IMR-90 (cell line): ENCODE results near the gene NDUFAF5. TPM values are rescaled to one million over a fixed set of nuclear protein-coding genes. Genes with fewer than 3 reads are reported as not detected.

Experiments used
- ATAC-seq: fragments of 200-7000 bp; cut with Tn5 transposase; 2 replicates; pipeline ENCODE4 v1.9.1; 2020; ENCODE audit warnings: low read depth, mild to moderate bottlenecking, moderate library complexity
- BruUV-seq: library from RNA; stranded (reverse); fragments of 400-500 nt; replicated peaks from 2 replicates; lab custom pipeline; 2021; lab: Mats Ljungman, UMichigan
- CTCF ChIA-PET: fragments of 300-600 bp; formaldehyde crosslinking; extraction: SDS; loops from one replicate; lab custom pipeline; 2021; ENCODE audit warnings: antibody characterized with exemption; lab: Yijun Ruan, JAX
- POLR2A ChIA-PET: fragments of 300-600 bp; sonication (Branson Sonifier 250); formaldehyde crosslinking; loops from one replicate; lab custom pipeline; 2022; ENCODE audit warnings: antibody characterized with exemption; ENCODE audit not compliant: unreplicated experiment; lab: Charles Lee
- DNase-seq: peaks from one replicate; pipeline ENCODE4 v3.0.0; 2013
- H2AFZ ChIP-seq: replicated peaks from 2 replicates; pipeline ENCODE3; 2013; ENCODE audit warnings: low read length, mild to moderate bottlenecking; ENCODE audit not compliant: poor library complexity
- H2AK5ac ChIP-seq: 2 replicates; pipeline ENCODE4 v1.6.1; 2013; ENCODE audit warnings: low read depth, low read length, inconsistent platforms
- H2AK9ac ChIP-seq: replicated peaks from 2 replicates; pipeline ENCODE3; 2013; ENCODE audit warnings: mild to moderate bottlenecking, low read depth, low read length, moderate library complexity; ENCODE audit not compliant: poor library complexity
- H2BK120ac ChIP-seq: 2 replicates; pipeline ENCODE4 v1.6.1; 2013; ENCODE audit warnings: low read depth, low read length, inconsistent platforms
- H2BK15ac ChIP-seq: 3 replicates; pipeline ENCODE4 v1.6.1; 2013; ENCODE audit warnings: low read depth, low read length, inconsistent platforms
- H2BK20ac ChIP-seq: 2 replicates; pipeline ENCODE4 v1.6.1; 2013; ENCODE audit warnings: low read depth, mild to moderate bottlenecking, inconsistent platforms, low read length, moderate library complexity
- H2BK5ac ChIP-seq: 2 replicates; pipeline ENCODE4 v1.6.1; 2013; ENCODE audit warnings: mild to moderate bottlenecking, low read depth, low read length, inconsistent platforms; ENCODE audit not compliant: poor library complexity, severe bottlenecking
- H3K14ac ChIP-seq: replicated peaks from 2 replicates; pipeline ENCODE4 v1.6.1; 2013; ENCODE audit warnings: low read depth, low read length, inconsistent platforms
- H3K18ac ChIP-seq: 2 replicates; pipeline ENCODE4 v1.6.1; 2013; ENCODE audit warnings: low read depth, low read length, control low read depth
- H3K23ac ChIP-seq: 2 replicates; pipeline ENCODE4 v1.6.1; 2013; ENCODE audit warnings: low read depth, low read length, inconsistent platforms
- H3K27ac ChIP-seq: 2 replicates; pipeline ENCODE4 v1.5.1; 2013; ENCODE audit warnings: mild to moderate bottlenecking, control low read depth, low read length; ENCODE audit not compliant: insufficient read depth
- H3K27me3 ChIP-seq: 2 replicates; pipeline ENCODE4 v1.6.1; 2013; ENCODE audit warnings: low read length; ENCODE audit not compliant: control insufficient read depth, insufficient read depth
- H3K36me3 ChIP-seq: 2 replicates; pipeline ENCODE4 v1.6.1; 2013; ENCODE audit warnings: low read length, mixed read lengths; ENCODE audit not compliant: control insufficient read depth, insufficient read depth
- H3K4ac ChIP-seq: 2 replicates; pipeline ENCODE4 v1.6.1; 2013; ENCODE audit warnings: low read depth, low read length, inconsistent platforms
- H3K4me1 ChIP-seq: 2 replicates; pipeline ENCODE4 v1.6.1; 2013; ENCODE audit warnings: low read length, mixed read lengths; ENCODE audit not compliant: control insufficient read depth, insufficient read depth
- H3K4me2 ChIP-seq: 2 replicates; pipeline ENCODE4 v1.6.1; 2013; ENCODE audit warnings: low read depth, mild to moderate bottlenecking, control low read depth, low read length, moderate library complexity
- H3K4me3 ChIP-seq: 2 replicates; pipeline ENCODE4 v1.5.1; 2013; ENCODE audit warnings: low read depth, mild to moderate bottlenecking, control low read depth, low read length, moderate library complexity; ENCODE audit not compliant: insufficient read depth
- H3K56ac ChIP-seq: 2 replicates; pipeline ENCODE4 v1.6.1; 2013; ENCODE audit warnings: low read length, inconsistent platforms; ENCODE audit not compliant: insufficient read depth; ENCODE audit errors: extremely low read depth
- H3K79me1 ChIP-seq, 2 experiments: 2 replicates each; pipeline ENCODE4 v1.6.1; 2013; ENCODE audit warnings: low read length in 2 of 2, inconsistent platforms in 1 of 2, low read depth in 1 of 2
- H3K9ac ChIP-seq: 2 replicates; pipeline ENCODE4 v1.6.1; 2013; ENCODE audit warnings: low read depth, low read length, control low read depth
- H3K9me1 ChIP-seq: 2 replicates; pipeline ENCODE4 v1.6.1; 2013; ENCODE audit warnings: low read length, inconsistent platforms; ENCODE audit not compliant: insufficient read depth
- H3K9me3 ChIP-seq: 2 replicates; pipeline ENCODE4 v1.6.1; 2013; ENCODE audit warnings: low read length; ENCODE audit not compliant: control insufficient read depth, insufficient read depth
- H4K20me1 ChIP-seq: 2 replicates; pipeline ENCODE4 v1.6.1; 2013; ENCODE audit warnings: low read length, inconsistent platforms; ENCODE audit not compliant: insufficient read depth
- H4K5ac ChIP-seq: 2 replicates; pipeline ENCODE4 v1.6.1; 2013; ENCODE audit warnings: mild to moderate bottlenecking, low read depth, low read length, control low read depth
- H4K8ac ChIP-seq, 2 experiments: 2 replicates each; pipeline ENCODE4 v1.6.1; 2013; ENCODE audit warnings: low read depth in 2 of 2, low read length in 2 of 2, control low read depth in 1 of 2, inconsistent platforms in 1 of 2
- H4K91ac ChIP-seq: 2 replicates; pipeline ENCODE4 v1.6.1; 2013; ENCODE audit warnings: low read depth, low read length, inconsistent platforms; ENCODE audit not compliant: insufficient read depth
- CTCF ChIP-seq: conservative IDR thresholded peaks from 2 replicates; pipeline ENCODE4 v1.5.1; 2012; ENCODE audit warnings: mild to moderate bottlenecking, low read depth, low read length, improper control_type of control experiment
- RAD21 ChIP-seq: IDR thresholded peaks from 2 replicates; pipeline ENCODE4 v1.6.1; 2012; ENCODE audit warnings: low read length, improper control_type of control experiment
- USF2 ChIP-seq: fragments of 150-350 bp; IDR thresholded peaks from 2 replicates; pipeline ENCODE4 v1.6.1; 2017; ENCODE audit warnings: mild to moderate bottlenecking, antibody characterized with exemption, low read length, low read depth
- WGBS, 2 experiments: methylation state at CpG; one replicate each; pipeline versions ENCODE4 v1.1.5 to v1.1.7; 2013; ENCODE audit warnings: missing lambda C conversion rate in 2 of 2; ENCODE audit not compliant: insufficient read length in 1 of 2; ENCODE audit errors: extremely low coverage in 2 of 2; 5-methylcytosine and 5-hydroxymethylcytosine counted together
- dilution Hi-C: fragments of 300-500 bp; cut with HindIII; formaldehyde crosslinking; loops from one replicate; pipeline ENCODE4 v1.14.3; 2018; ENCODE audit warnings: low sequenced_read_pairs; ENCODE audit not compliant: unreplicated experiment
- in situ Hi-C: fragments of 300-500 bp; cut with MboI; formaldehyde crosslinking; loops from 3 replicates; pipeline ENCODE4 v1.14.3; 2019; ENCODE audit warnings: low sequenced_read_pairs, inconsistent platforms, mixed read lengths
- intact Hi-C: fragments of 100-400 bp; cut with micrococcal nuclease; formaldehyde crosslinking; loops from 2 replicates; pipeline ENCODE4 v1.10.0; 2022
- polyA plus RNA-seq, 3 experiments: library from polyadenylated mRNA; depleted of rRNA; stranded (reverse); fragments of >200 nt; gene quantifications; 2 replicates each; pipeline ENCODE4 v1.2.3, GENCODE V29; 2012; ENCODE audit warnings: low replicate concordance in 1 of 3
- total RNA-seq: library from RNA; depleted of rRNA; stranded (reverse); fragments of >200 nt; gene quantifications from 2 replicates; pipeline ENCODE4 v1.2.3, GENCODE V29; 2012

NDUFAF5 gene
- total and polyA plus RNA-seq, 2 of the 4 experiments (the other 2 are of a cell fraction) = 6.8 to 12.3 TPM

- no peaks in the 10 kb centered on the region for H4K20me1 ChIP-seq
- no peaks in the 10 kb centered on the region for H3K4me1 ChIP-seq
- no peak overlapping the region for H2AK5ac ChIP-seq
- CTCF ChIA-PET = no interaction called here
- no TSS peak for BruUV-seq
- ATAC-seq (no peak), DNase-seq (no peak)
- H3K9me1 ChIP-seq = no peaks in the 10 kb centered on the region
- POLR2A ChIA-PET = no interaction called here
- no peak overlapping the region for H2AFZ ChIP-seq
- no peak overlapping the region for H3K27ac ChIP-seq
- no peak overlapping the region for H2BK120ac ChIP-seq
- no peak overlapping the region for H3K4me3 ChIP-seq
- no peak overlapping the region for H3K4me2 ChIP-seq
- no peak overlapping the region for H4K5ac ChIP-seq
- no peaks in the 10 kb centered on the region for H3K27me3 ChIP-seq
- WGBS, 2 experiments = no CpG with 5 or more reads among the region's 5 CpGs
- H3K9ac ChIP-seq = no peak overlapping the region
- TF ChIP-seq RAD21 = peak; percentile 18; the same call in 1 of the 2 replicates
- peak; percentile 22; the same call in 1 of the 2 replicates for TF ChIP-seq CTCF
- no peak for TF ChIP-seq USF2
- intact Hi-C loops (no loop called here), dilution Hi-C loops (no loop called here), in situ Hi-C loops (loop anchor here (25.0 kb wide), 1 partner anchor 294 kb away; no protein-coding TSS in a partner anchor)
- no peaks in the 10 kb centered on the region for H3K9me3 ChIP-seq
- no peak overlapping the region for H3K56ac ChIP-seq
- no peak overlapping the region for H2AK9ac ChIP-seq
- no peaks in the 10 kb centered on the region; a peak in 1 of 4 replicates for H3K79me1 ChIP-seq
- H2BK5ac ChIP-seq = no peak overlapping the region
- H3K18ac ChIP-seq = no peak overlapping the region
- H3K23ac ChIP-seq = no peak overlapping the region
- peaks cover 6% of the 10 kb centered on the region; the same call in 1 of the 2 replicates for H3K36me3 ChIP-seq
- no peak overlapping the region for H2BK15ac ChIP-seq
- no peak overlapping the region for H4K91ac ChIP-seq
- H3K14ac ChIP-seq = no peak overlapping the region
- H4K8ac ChIP-seq = no peak overlapping the region
- no peak overlapping the region for H3K4ac ChIP-seq
- no peak overlapping the region for H2BK20ac ChIP-seq
Measured at GRCh38 chr20:13755809-13756208, 29.0 kb upstream of the NDUFAF5 start.
